ENCODE results near the gene GNAZ.

The GNAZ gene

DNA sequence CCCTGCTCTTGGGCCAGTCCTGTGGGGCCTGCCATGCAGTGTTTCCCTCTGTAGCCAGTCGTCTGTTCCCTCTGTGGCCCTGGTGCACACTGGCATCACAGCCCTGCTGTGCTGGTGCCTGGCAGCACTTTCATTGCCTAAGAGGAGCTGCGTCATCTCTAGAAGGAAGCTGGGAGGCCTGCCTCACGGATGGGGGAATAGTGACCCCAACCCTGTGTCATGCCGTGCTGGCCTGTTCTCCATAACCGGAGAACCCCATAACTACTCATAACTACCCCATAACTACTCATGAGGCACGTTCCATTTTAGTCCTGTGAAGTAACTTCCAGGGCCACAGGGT is 88.9 kb downstream of the GNAZ start:
- TF ChIP-seq, protein P1, sequence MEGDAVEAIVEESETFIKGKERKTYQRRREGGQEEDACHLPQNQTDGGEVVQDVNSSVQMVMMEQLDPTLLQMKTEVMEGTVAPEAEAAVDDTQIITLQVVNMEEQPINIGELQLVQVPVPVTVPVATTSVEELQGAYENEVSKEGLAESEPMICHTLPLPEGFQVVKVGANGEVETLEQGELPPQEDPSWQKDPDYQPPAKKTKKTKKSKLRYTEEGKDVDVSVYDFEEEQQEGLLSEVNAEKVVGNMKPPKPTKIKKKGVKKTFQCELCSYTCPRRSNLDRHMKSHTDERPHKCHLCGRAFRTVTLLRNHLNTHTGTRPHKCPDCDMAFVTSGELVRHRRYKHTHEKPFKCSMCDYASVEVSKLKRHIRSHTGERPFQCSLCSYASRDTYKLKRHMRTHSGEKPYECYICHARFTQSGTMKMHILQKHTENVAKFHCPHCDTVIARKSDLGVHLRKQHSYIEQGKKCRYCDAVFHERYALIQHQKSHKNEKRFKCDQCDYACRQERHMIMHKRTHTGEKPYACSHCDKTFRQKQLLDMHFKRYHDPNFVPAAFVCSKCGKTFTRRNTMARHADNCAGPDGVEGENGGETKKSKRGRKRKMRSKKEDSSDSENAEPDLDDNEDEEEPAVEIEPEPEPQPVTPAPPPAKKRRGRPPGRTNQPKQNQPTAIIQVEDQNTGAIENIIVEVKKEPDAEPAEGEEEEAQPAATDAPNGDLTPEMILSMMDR (IDR thresholded peaks at IDR 0.05; ENCODE audit: low read depth, low read length, missing control alignments), result no peak
- H3K4me3 ChIP-seq (ENCODE audit: low read depth, low read length), result no peak overlapping the region
- no peak for DNase-seq (ENCODE audit: low read depth)

DNA sequence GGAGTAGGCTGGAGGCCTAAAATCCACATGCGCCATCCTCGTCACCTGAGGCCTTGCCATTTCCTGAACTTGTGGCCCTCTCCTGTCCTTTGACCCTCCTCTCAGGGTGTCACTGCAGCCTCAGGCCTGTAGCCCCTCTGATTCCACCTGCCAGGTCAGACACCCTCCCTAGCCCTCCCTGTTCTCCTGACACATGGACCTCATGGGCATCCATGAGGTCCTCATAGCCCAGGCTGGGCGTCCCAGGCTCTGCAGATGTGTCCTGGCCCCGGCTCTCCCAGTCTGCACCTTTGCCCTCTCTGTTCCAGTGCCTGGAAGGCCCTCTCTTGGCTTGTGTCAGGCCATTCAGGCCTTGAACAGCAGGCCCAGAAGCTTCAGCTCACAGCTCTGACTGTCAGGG is 90.7 kb downstream of the GNAZ start:
- no peak for DNase-seq (ENCODE audit: low read depth)
- no peak overlapping the region for H3K4me3 ChIP-seq (ENCODE audit: low read depth, low read length)
- TF ChIP-seq, protein P1 (IDR thresholded peaks at IDR 0.05; ENCODE audit: low read depth, low read length, missing control alignments), result no peak

GRCh38 chr22:23161574-23161973 is 91.3 kb downstream of the GNAZ start:
- no peak overlapping the region for H3K4me3 ChIP-seq (ENCODE audit: low read depth, low read length)
- TF ChIP-seq, protein P1 (IDR thresholded peaks at IDR 0.05; ENCODE audit: low read depth, low read length, missing control alignments), result no peak
- no peak for DNase-seq (ENCODE audit: low read depth)

- no peak overlapping the region for H3K4me3 ChIP-seq (ENCODE audit: low read depth, low read length)
- DNase-seq (ENCODE audit: low read depth), result no peak
- TF ChIP-seq, protein P1 (IDR thresholded peaks at IDR 0.05; ENCODE audit: low read depth, low read length, missing control alignments), result no peak
These were observed 93.3 kb downstream of the GNAZ start for GRCh38 chr22:23163665-23164064.

DNA sequence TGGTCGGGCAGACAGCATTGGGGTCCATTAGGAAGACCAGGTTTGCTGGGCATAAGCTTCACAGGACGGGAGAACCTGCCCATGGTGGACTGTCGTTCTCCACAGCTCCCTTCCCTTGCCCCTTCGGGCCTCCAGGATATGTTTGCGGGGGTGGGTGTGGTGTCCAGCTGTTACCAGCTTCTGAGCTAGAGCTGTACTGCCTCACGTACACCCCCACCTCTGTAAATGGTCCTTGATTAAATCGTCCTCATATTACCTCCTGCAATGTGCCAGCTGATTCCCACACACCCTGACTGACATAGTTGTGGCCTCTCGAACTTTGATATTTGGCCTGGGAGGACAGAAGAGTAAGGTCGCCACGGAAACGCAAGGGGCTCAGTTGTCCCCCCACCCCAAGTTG is 93.8 kb downstream of the GNAZ start:
- no peak overlapping the region for H3K4me3 ChIP-seq (ENCODE audit: low read depth, low read length)
- no peak for DNase-seq (ENCODE audit: low read depth)
- TF ChIP-seq, protein P1 (IDR thresholded peaks at IDR 0.05; ENCODE audit: low read depth, low read length, missing control alignments), result no peak

GRCh38 chr22:23166042-23166831 is 95.9 kb downstream of the GNAZ start:
- TF ChIP-seq, protein P1 (IDR thresholded peaks at IDR 0.05; ENCODE audit: low read depth, low read length, missing control alignments), result no peak
- H3K4me3 ChIP-seq (ENCODE audit: low read depth, low read length), result no peak overlapping the region
- DNase-seq (ENCODE audit: low read depth), result no peak

Measured in GM12864 (cell line).